Endodermal cell (in vitro differentiated cells): Measurements from ENCODE around the gene CLCF1. TPM values are rescaled to one million over a fixed set of nuclear protein-coding genes. Genes with fewer than 3 reads are reported as not detected.

Experiments used
- DNase-seq: peaks from one replicate; pipeline ENCODE4 v3.0.0-alpha.2; 2017
- H3K27ac ChIP-seq: 2 replicates; pipeline ENCODE4 v1.5.1; 2013; ENCODE audit warnings: mild to moderate bottlenecking, low read depth, low read length, moderate library complexity
- H3K27me3 ChIP-seq: 2 replicates; pipeline ENCODE4 v1.6.1; 2013; ENCODE audit warnings: mild to moderate bottlenecking, low read length, moderate library complexity; ENCODE audit not compliant: insufficient read depth, control insufficient read depth, poor library complexity, severe bottlenecking
- H3K36me3 ChIP-seq: 2 replicates; pipeline ENCODE4 v1.7.0; 2013; ENCODE audit warnings: mild to moderate bottlenecking, low read length, moderate library complexity; ENCODE audit not compliant: control insufficient read depth, insufficient read depth
- H3K4me1 ChIP-seq: one replicate; pipeline ENCODE4 v1.7.0; 2013; ENCODE audit warnings: low read length; ENCODE audit not compliant: control insufficient read depth, insufficient read depth
- H3K4me3 ChIP-seq: 2 replicates; pipeline ENCODE4 v1.5.1; 2013; ENCODE audit warnings: mild to moderate bottlenecking, low read length, moderate library complexity
- H3K9ac ChIP-seq: 2 replicates; pipeline ENCODE4 v1.6.1; 2013; ENCODE audit warnings: mild to moderate bottlenecking, low read length, moderate library complexity; ENCODE audit not compliant: poor library complexity, severe bottlenecking; ENCODE audit errors: extremely low read depth
- H3K9me3 ChIP-seq: 2 replicates; pipeline ENCODE4 v1.6.1; 2013; ENCODE audit warnings: mild to moderate bottlenecking, low read length, moderate library complexity; ENCODE audit not compliant: control insufficient read depth
- H3K27ac Mint-ChIP-seq: 2 replicates; pipeline ENCODE4 v1.8.0; 2020; ENCODE audit warnings: mixed read lengths
- H3K27me3 Mint-ChIP-seq: 2 replicates; pipeline ENCODE4 v1.8.0; 2021; ENCODE audit warnings: mild to moderate bottlenecking, mixed read lengths; ENCODE audit not compliant: insufficient read depth
- H3K36me3 Mint-ChIP-seq: 2 replicates; pipeline ENCODE4 v1.8.0; 2020; ENCODE audit warnings: low read depth, mixed read lengths
- H3K4me1 Mint-ChIP-seq: 2 replicates; pipeline ENCODE4 v1.8.0; 2020; ENCODE audit warnings: mixed read lengths
- H3K4me3 Mint-ChIP-seq: 2 replicates; pipeline ENCODE4 v1.8.0; 2020; ENCODE audit warnings: mild to moderate bottlenecking, moderate library complexity, mixed read lengths
- H3K9me3 Mint-ChIP-seq: 2 replicates; pipeline ENCODE4 v1.8.0; 2020; ENCODE audit warnings: mild to moderate bottlenecking, mixed read lengths
- CTCF ChIP-seq: fragments of 200-600 bp; sonication (generic); conservative IDR thresholded peaks from 2 replicates; pipeline ENCODE4 v1.5.0; 2021; ENCODE audit warnings: antibody characterized with exemption, mild to moderate bottlenecking
- WGBS, 2 experiments: methylation state at CpG; one replicate each; pipeline versions ENCODE4 v1.1.5 to v1.1.7; 2013; ENCODE audit warnings: missing lambda C conversion rate in 2 of 2, mixed read lengths in 1 of 2; ENCODE audit not compliant: insufficient coverage in 1 of 2, insufficient read length in 1 of 2; 5-methylcytosine and 5-hydroxymethylcytosine counted together
- total RNA-seq, 2 donors: library from RNA; stranded (reverse); fragmentation: NEBNext Ultra II Directional in 1 of 2; extraction: Animal tissue kit (Norgen Biotek cat#: 25700) in 1 of 2; gene quantifications; 2 replicates in 1 of 2; 3 replicates in 1 of 2; pipeline ENCODE4 v1.2.1, GENCODE V29; 2021

Gene CLCF1
- total RNA-seq, 2 donors from 2014 or later, result 3.6 to 4.8 TPM

DNA sequence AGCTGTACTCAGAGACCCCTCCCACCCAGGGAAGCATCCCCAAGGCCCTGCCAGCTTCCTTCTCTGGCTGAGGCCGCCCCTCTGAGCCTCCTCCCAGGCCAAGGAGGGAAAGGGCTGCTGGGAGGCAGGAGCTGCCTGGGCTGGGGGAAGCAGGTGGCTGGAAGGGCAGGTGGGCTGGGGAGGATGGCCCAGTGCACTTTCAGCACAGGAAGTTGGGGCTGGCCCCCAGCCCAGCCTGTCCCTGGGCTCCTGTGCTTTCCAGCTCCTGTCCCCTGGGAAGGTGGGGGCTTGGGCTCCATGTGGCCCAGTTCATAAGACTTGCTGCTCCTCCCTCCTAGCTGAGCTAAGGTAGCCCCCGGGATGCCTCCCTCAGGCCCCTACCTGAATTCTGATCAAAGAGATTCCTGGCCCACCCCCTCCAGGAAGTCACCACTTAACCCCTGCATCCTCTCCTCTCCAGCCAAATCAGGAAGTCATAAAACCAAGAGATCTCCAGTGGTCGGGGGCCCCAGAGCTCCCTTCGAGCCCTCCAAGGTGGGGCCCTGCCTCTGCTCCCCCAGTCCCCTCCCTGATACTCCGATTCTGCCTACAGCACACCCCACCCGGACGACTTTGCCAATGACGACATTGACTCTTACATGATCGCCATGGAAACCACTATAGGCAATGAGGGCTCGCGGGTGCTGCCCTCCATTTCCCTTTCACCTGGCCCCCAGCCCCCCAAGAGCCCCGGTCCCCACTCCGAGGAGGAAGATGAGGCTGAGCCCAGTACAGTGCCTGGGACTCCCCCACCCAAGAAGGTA lies 23.4 kb upstream of the CLCF1 start:
- peaks cover 43% of the 10 kb centered on the region for H3K36me3 Mint-ChIP-seq
- peaks cover 18% of the 10 kb centered on the region for H3K4me1 Mint-ChIP-seq
- no peaks in the 10 kb centered on the region for H3K27me3 Mint-ChIP-seq
- H3K4me3 Mint-ChIP-seq, result no peak overlapping the region
- WGBS, 2 experiments, result 78 to 82% methylated on average over 3 to 11 of the region's 13 CpGs
- no peak for TF ChIP-seq CTCF
- DNase-seq, result peak; percentile 74
- Histone ChIP-seq H3K27me3 (no peaks in the 10 kb centered on the region), H3K4me3 (no peak overlapping the region), H3K9me3 (no peaks in the 10 kb centered on the region), H3K4me1 (peaks cover 10% of the 10 kb centered on the region), H3K9ac (no peak overlapping the region), H3K36me3 (peaks cover 40% of the 10 kb centered on the region), H3K27ac (no peak overlapping the region)
- peak overlapping the region; percentile 64 for H3K27ac Mint-ChIP-seq
- H3K9me3 Mint-ChIP-seq, result no peaks in the 10 kb centered on the region

DNA sequence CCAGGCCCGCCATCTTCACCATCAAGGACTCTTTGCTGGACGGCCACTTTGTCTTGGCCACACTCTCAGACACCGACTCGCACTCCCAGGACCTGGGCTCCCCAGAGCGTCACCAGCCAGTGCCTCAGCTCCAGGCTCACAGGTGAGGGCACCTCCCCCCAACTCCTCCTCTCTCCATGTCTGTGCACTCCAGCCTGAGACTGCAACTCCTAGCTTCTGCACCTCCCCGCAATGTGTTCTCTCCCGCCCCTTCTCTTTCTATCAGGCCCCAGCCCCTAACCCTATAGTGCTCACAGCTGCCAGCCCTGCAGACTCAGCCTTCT lies 22.8 kb upstream of the CLCF1 start:
- no peak overlapping the region for H3K4me3 Mint-ChIP-seq
- Histone ChIP-seq H3K36me3 (peaks cover 40% of the 10 kb centered on the region), H3K9me3 (no peaks in the 10 kb centered on the region), H3K27ac (no peak overlapping the region), H3K4me1 (peaks cover 10% of the 10 kb centered on the region), H3K9ac (no peak overlapping the region), H3K27me3 (no peaks in the 10 kb centered on the region), H3K4me3 (no peak overlapping the region)
- no peaks in the 10 kb centered on the region for H3K27me3 Mint-ChIP-seq
- peaks cover 18% of the 10 kb centered on the region for H3K4me1 Mint-ChIP-seq
- DNase-seq, result no peak
- peaks cover 43% of the 10 kb centered on the region for H3K36me3 Mint-ChIP-seq
- H3K27ac Mint-ChIP-seq, result peak overlapping the region; percentile 29
- TF ChIP-seq CTCF, result no peak
- no peaks in the 10 kb centered on the region for H3K9me3 Mint-ChIP-seq
- 96 to 100% methylated on average over 6 to 7 of the region's 7 CpGs for WGBS, 2 experiments

DNA sequence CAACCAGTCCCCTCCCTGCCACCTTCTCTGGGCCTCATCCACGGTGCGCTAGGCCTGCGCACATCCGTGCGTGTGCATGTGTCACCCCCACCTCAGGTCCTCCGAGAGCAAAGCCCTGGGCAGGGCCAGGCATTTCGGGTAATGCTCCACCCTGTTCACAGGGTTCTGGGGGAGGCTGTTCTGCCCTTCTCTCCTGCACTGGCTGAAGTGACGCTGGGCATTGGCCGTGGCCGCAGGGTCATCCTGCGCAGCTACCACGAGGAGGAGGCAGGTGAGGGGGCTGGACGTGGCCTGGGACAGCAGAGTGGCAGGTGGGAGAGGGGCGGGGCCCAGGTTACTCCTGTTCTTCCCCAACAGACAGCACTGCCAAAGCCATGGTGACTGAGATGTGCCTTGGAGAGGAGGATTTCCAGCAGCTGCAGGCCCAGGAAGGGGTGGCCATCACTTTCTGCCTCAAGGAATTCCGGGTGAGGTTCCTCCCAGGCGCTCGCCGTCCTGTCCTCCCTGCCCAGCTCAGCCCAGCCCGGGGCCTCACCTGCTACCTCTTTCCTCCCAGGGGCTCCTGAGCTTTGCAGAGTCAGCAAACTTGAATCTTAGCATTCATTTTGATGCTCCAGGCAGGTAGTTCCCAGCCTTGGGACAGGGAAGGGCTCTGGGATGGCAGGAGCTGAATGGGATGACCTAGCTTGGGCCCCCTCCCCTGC lies 22.3 kb upstream of the CLCF1 start:
- Mint-ChIP-seq H3K27me3 (no peaks in the 10 kb centered on the region), H3K9me3 (no peaks in the 10 kb centered on the region), H3K4me3 (no peak overlapping the region), H3K27ac (no peak overlapping the region), H3K4me1 (peaks cover 17% of the 10 kb centered on the region), H3K36me3 (peaks cover 42% of the 10 kb centered on the region)
- Histone ChIP-seq H3K36me3 (peaks cover 40% of the 10 kb centered on the region), H3K27ac (no peak overlapping the region), H3K27me3 (no peaks in the 10 kb centered on the region), H3K9me3 (no peaks in the 10 kb centered on the region), H3K9ac (no peak overlapping the region), H3K4me3 (no peak overlapping the region), H3K4me1 (peaks cover 7% of the 10 kb centered on the region)
- no peak for DNase-seq
- no peak for TF ChIP-seq CTCF
- WGBS, 2 experiments, result 92 to 98% methylated on average over 18 to 19 of the region's 19 CpGs
